ENCODE measurements around the gene ITGB6.

GRCh38 chr2:160062292-160063005 is 137.6 kb downstream of the ITGB6 start, which contains the start of gene PLA2R1:
- TF ChIP-seq REST (IDR thresholded peaks at IDR 0.05; ENCODE audit: low read depth) (no peak), CREB1 (IDR thresholded peaks at IDR 0.05; ENCODE audit: low read depth) (no peak), TCF12 (IDR thresholded peaks at IDR 0.05; ENCODE audit: low read depth) (0 out of 2 replicates have a peak, but pooled peaks have one; percentile 33), TEAD4 (IDR thresholded peaks at IDR 0.05) (peak; percentile 73), YY1 (IDR thresholded peaks at IDR 0.05; ENCODE audit: low read depth) (no peak), FOXM1 (IDR thresholded peaks at IDR 0.05; ENCODE audit: borderline replicate concordance, low read depth) (no peak)
